H1 (cell line): ENCODE measurements around the gene SFXN2. TPM values are rescaled to one million over a fixed set of nuclear protein-coding genes. Genes with fewer than 3 reads are reported as not detected.

Source experiments
- CEBPB ChIP-seq: IDR thresholded peaks from 2 replicates; pipeline ENCODE4 v1.6.1; 2012; ENCODE audit warnings: low read depth, low read length
- RFX5 ChIP-seq: IDR thresholded peaks from 2 replicates; pipeline ENCODE4 v1.6.1; 2011; ENCODE audit warnings: low read depth, low read length, improper control_type of control experiment, borderline replicate concordance
- polyA plus RNA-seq, 7 experiments: library from polyadenylated mRNA; depleted of rRNA in 3 of 7; stranded (reverse) in 5 of 7; unstranded in 2 of 7; fragments of >200 nt in 5 of 7; fragments of 200-250 nt in 2 of 7; gene quantifications; 1 replicate in 5 of 7; 2 replicates in 1 of 7; 4 replicates in 1 of 7; pipeline versions ENCODE4 v1.2.1 to v1.2.3, GENCODE V29; 2011 to 2013; ENCODE audit warnings: missing spikeins in 2 of 7, mixed read lengths in 2 of 7
- total RNA-seq: library from RNA; stranded (reverse); fragmentation: NEBNext Ultra II Directional; extraction: Animal tissue kit (Norgen Biotek cat#: 25700); gene quantifications from 2 replicates; pipeline ENCODE4 v1.2.1, GENCODE V29; 2021
- TF ChIP-seq, protein P1 (sequence below): IDR thresholded peaks from 2 replicates; pipeline ENCODE4 v1.6.1; 2011; ENCODE audit warnings: low read length, improper control_type of control experiment

The SFXN2 gene
- total and polyA plus RNA-seq, 2 of the 8 experiments (the other 6 are each of a cell fraction or from before 2014, with no cell fraction given): 20.5 to 23.5 TPM

DNA sequence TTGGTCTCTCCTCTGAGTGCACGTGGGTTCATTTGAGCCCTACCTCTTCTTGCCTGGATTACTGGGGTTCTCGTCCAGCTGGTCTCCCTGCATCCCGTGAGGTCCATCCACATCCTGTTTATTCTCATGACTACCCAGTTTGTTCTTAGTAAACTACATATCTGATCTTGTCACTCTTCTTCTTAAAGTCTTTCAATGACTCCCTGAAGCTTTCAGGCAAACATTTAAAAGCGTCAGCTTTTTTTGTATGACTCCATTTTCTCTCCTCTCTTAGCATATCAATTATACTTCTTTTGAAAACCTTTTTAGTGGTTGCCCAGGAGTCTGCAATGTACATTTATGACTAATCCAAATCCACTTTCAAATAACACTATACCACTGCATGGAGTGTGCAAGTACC, 7.5 kb downstream of the SFXN2 start (continued):
- TF ChIP-seq, protein P1, sequence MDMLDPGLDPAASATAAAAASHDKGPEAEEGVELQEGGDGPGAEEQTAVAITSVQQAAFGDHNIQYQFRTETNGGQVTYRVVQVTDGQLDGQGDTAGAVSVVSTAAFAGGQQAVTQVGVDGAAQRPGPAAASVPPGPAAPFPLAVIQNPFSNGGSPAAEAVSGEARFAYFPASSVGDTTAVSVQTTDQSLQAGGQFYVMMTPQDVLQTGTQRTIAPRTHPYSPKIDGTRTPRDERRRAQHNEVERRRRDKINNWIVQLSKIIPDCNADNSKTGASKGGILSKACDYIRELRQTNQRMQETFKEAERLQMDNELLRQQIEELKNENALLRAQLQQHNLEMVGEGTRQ: no peak
- TF ChIP-seq CEBPB (no peak), RFX5 (no peak)
